GM18867 (cell line): ENCODE measurements around the gene HNRNPL.
"Not testable (repeated sequence)": the region's sequence is repeated elsewhere in the genome, so short reads cannot be mapped to it uniquely, and the experiment has no call there.

ENCODE experiments used
- ATAC-seq: cut with Tn5 transposase; IDR thresholded peaks from one replicate; pipeline ENCODE4 v1.9.1; 2021; ENCODE audit warnings: mild to moderate bottlenecking, moderate library complexity; ENCODE audit not compliant: unreplicated experiment

The HNRNPL gene

DNA sequence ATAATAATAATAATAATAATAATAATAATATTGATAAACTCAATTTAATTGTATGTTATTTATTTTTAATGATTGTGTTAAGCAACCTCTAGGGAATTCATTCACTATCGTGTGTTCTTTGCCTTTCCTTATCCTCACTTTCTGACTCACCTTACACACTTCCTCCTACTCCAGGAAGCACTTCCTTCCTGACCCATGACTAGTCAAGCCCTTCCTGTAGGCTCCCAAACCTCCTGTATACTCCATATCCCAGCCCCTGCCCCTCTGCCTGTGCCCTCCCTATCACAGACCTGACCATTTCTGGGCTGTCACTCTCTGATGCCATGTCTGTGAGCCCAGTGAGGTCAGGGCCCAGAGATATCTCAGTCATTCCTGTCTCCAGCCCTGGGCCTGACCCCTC lies 44.6 kb downstream of the HNRNPL start:
- no peak for ATAC-seq

DNA sequence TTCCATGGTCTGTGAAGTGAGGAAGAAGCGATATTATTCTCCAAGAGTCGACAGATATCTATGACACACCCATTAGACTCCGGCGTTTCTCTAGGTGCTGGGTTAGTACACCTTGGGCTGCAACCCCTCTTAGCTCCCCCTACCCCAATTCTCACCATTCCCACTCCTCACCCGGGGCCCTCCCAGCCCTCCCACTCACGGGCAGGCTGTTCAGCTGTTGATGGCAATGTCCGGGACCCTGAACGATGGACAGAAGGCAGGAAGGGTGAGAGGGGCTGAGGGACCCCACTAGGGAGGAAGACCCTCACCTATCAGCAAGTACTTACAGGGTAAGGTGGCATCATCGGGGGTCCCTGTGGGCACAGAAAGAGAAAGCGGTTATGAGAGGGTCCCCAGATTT lies 46.2 kb downstream of the HNRNPL start:
- ATAC-seq, result no peak

DNA sequence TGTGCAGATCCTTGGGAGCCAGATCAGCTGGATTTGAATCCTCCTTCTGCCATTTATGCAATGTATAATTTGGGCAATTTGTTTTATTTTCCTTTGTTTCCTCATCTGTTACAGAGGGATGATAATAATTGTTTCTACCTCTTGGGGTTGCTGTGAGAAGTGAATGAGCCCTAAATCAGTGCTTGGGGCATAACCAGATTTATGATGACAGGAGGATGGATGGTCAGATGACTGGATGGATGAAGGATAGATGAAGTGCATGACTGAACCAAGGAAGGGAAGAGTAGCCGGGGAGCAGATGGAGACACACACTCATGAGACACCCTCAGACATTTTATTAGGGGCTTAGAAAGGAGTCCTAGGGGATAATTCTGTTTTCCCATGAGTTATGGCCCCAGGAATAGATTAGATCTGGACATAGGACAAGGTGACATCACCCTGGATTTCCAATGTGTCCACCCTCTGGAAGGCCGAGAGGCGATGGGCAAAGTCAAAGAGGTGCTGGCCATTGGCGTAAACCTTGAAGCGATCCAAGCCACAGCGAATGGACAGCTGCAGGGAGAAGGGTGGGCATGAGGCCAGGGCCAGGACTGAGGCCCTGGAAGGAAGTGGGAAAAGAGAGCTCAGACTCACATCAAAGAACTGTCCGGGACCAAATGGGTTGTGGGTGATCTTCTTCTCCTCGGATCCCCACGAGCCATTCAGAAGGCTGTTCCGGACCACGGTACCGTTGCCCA lies 48.3 kb downstream of the HNRNPL start:
- ATAC-seq, result no peak

DNA sequence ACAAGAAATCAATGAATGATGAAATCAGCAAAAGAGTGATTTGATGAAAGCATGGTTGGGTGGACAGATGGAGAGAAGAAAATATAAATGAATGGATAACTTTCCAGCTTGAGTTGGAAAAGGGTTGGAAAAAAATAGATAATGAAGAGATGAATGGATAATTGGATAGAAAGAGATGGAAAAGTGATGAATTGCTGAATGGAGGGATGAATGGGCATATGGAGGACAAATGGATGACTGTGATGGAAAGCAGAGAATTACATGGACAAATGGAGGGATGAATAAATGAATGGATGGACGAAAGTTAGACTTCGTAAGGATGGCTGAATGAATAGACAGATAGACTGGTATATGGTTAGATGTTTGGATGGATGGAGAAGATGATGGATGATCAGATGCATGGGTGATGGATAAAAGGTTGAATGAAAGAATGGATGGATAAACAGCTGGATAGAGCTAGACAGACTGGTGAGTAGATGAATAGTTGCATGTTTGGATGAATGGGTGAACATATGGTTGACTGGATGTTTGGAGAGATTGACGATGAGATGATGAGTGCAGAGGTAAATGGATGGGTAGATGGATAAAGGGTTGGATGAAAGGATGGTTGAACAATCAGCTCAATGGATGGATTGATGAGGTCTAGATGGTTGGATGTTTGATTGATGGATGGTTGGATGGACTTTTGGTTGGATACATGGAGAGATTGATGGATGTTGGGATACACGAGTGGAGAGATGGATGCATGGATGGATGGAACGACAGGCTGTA lies 49.0 kb downstream of the HNRNPL start:
- no peak for ATAC-seq

DNA sequence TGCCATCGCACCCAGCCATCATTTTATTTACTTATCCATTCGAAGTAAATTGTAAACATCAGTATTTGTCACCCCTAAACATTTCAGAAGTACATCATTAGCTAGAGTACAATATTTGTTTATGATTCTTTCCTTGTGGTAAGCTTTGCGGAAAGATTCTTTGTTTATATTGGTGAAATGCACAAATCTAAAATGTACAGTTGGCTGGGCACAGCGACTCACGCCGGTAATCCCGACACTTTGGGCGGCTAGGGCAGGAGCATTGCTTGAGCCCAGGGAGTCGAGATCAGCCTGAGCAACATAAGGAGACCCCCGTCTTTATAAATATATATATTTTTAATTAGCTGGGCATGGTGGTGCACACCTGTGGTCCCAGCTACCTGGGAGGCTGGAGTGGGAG lies 50.7 kb downstream of the HNRNPL start:
- no peak for ATAC-seq

DNA sequence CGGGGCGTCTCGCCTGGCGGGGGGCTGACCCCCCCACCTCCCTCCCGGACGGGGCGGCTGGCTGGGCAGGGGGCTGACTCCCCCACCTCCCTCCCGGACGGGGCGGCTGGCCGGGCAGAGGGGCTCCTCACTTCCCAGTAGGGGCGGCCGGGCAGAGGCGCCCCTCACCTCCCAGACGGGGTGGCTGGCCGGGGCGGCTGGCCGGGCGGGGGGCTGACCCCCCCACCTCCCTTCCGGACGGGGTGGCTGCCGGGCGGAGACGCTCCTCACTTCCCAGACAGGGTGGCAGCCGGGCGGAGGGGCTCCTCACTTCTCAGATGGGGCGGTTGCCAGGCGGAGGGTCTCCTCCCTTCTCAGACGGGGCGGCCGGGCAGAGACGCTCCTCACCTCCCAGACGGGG lies 52.0 kb downstream of the HNRNPL start:
- not testable (repeated sequence) for ATAC-seq

DNA sequence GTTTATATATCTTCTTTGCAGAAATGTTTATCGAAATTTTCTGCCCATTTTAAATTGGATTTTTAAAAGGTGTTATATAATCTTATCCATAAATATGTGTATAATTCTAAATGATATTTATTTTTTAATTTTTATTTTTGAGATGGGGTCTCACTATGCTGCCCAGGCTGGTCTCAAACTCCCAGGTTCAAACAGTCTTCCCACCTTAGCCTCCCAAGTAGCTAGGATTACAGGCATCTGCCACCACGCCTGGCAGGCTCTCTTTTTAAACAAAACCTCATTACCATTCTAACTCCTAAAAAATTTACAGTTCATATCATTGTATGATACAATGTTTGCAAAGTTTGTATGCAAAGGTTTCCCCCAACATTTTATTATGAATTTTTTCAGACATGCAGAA lies 53.6 kb downstream of the HNRNPL start:
- no peak for ATAC-seq

DNA sequence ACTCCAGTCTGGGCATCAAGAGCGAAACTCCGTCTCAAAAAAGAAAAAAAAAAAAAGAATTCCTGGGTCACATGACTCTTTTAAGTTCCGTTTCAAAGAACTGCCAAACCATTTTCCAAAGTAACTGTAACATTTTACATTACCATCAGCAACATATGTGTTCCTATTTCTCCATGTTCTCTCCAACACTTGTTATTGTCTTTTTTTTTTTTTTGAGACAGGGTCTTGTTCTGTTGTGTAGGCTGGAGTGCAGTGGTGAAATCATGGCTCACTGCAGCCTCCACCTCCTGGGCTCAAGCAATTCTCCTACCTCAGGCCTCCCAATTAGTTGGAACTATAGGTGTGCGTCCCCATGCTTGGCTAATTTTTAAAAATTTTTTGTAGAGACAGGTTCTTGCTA lies 54.2 kb downstream of the HNRNPL start:
- ATAC-seq, result no peak

DNA sequence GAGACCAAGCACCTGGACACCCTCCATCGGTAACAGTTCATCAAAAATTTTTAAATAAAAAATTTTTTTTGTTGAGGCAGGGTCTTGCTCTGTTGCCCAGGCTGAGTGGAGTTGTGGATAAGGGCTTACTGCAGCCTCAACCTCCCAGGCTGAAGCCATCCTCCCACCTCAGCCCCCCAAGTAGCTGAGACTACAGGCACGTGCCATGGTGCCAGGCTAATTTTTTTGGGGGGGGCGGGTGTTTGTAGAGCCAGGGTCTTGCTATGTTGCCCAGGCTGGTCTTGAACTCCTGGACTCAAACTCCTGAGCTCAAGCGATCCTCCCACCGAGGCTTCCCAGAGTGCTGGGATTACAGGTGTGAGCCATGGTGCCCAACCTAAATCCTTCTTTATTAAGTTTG lies 56.1 kb downstream of the HNRNPL start:
- ATAC-seq, result no peak

DNA sequence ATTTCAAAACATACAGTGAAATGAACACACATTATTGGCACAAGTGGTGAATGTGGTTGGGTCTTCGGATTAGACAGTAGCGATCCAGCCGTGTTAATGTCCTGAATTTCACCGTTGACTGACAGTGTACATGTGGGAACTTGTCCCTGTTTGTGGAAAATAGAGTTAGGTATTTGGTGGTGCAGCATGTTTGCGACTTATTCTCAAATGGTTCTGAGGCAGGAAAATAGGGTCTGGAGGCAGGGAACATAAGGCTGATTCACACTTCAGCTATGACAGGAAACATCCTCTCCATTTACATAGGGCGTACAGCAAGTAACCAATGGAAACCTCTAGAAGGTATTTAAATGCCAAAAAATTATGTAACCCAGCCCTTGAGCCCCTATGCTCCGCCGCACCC lies 56.6 kb downstream of the HNRNPL start:
- ATAC-seq, result no peak

DNA sequence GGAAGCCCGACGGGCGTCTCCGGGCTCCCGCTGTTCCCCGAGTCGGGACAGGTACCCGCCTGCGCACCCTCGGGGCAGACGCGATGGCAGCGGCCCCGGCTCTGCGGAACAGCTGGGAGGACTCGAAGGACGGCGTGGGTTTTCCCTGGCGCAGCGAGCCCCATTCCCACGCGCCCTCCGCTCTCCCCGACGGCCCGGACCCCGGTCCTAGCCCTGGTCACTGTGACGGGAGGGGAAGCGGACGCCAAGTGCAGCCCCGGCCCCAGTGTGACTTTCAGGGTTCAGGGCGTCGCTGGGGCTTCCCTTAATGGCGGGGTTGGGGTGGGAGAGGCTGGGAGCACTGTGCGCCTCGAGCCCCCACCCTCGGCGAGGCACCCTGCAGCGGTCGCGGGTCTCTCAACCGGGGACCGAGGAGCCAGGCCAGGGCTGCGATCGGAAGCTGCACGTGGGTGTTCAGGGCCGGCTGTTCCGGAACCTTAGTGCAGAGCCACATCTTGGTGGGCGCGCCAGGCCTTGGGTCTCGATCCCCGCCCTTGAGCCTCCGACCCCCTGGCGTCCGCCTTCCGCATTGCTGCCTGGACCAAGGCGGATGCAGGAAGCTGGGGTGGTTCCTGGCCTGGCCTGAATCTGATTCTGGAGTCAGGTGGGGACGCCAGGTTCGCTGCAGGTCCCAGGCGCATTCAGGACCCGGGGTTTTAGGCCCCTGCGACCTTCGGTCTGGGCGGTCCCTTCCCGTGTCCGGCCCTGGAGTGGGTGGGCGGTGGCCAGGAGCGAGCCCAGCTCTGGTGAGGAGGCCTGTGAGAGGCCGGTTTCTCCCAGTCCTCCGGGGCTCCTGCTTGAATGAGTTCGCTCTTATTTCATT lies 57.3 kb downstream of the HNRNPL start:
- ATAC-seq, result no peak

DNA sequence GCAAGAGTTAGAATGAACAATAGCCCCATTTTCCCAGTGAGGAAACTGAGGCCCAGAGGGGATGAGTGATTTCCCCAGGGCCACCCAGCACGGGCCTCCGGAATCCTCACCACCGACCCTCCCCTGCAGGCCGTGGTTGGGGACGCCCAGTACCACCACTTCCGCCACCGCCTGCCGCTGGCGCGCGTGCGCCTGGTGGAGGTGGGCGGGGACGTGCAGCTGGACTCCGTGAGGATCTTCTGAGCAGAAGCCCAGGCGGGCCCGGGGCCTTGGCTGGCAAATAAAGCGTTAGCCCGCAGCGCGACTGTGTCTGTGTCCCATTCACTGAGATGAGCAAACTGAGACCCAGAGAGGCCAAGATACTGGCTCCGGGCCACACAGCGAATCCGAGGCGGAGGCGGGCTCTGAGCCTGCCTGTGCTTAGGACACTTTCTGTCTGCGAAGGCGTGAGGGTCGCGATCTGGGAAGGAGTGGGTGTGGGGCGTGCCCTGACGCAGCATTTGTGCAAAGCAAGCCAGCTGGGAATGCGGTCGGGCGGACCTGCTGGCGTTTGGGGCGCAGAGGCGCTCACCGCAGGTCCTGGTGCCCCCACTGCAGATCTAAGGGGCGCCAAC lies 58.2 kb downstream of the HNRNPL start:
- ATAC-seq, result not testable (repeated sequence)

DNA sequence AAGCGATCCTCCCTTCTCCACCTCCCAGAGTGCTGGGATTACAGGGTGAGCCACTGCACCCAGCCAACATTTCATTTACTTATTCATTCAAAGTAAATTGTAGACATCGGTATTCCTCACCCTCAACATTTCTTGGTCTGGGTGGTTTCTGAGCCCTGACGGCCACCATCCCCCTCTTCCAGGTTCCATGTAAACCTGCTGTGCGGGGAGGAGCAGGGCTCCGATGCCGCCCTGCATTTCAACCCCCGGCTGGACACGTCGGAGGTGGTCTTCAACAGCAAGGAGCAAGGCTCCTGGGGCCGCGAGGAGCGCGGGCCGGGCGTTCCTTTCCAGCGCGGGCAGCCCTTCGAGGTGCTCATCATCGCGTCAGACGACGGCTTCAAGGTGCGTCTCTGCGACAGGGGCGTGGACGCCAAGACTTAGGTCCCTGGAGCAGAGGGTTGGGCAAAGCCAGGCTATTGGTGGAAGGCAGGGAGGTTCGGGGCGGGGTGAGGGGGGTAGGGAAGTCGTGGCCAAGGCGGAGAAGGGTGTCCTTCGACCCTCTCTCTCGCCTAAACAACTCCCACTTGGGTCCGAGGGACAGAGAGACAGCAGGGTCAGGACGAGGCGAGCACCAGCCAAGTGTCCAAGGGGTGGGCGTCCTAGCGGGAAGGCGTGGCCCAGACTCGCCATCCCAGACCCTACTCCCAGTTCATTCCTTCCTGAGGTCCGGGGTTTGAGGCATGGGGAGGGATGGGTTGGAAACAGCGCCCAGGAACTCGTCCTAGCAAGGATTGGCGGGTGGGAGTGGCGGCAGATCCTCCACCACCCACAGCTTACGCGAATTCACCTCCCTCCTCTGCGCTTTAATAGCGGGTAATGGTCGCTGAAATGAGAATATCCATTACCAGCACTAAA lies 59.0 kb downstream of the HNRNPL start:
- not testable (repeated sequence) for ATAC-seq

DNA sequence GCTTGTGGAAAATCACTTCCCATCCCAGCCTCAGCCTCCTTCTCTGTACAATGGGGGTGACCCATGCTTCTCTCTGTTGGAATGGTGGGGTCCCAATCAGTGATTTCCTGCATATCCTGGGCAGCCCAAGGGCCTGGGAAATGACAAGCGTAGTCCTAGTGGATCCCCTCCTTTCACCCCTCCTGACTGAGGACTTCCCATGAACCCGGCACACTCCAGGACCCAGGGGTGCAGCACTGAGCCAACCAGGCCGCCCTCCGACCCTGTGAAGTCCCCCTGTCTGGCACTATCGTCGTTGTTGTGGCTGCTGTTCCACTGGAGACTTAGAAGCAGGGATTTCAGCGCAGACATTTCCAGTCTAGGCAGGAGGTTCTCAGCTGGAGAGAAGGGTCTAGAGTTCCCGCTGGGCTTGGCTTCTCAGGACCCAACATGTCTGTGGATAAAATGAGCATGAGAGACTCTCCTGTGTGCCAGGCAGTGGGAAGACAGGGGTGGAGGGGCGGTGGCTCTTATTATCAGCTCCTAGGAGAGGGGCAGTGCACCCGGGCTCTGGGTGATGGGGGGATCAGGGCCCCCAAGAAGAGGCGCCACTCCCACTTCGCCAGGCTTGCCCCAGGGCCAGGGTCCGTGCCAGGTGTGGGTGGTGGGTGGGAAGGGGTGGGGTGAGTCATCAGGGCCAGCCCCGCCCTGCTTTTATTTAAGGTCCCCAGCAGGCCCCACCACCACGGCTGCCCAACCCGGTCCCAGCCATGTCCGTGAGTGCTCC lies 61.1 kb downstream of the HNRNPL start, which contains the start of gene LGALS7B:
Gene LGALS7B (plus strand): TSS at position 723 of the 766 bp plus-strand sequence. CDS start 27 bp downstream, at position 750.
- no peak for ATAC-seq

DNA sequence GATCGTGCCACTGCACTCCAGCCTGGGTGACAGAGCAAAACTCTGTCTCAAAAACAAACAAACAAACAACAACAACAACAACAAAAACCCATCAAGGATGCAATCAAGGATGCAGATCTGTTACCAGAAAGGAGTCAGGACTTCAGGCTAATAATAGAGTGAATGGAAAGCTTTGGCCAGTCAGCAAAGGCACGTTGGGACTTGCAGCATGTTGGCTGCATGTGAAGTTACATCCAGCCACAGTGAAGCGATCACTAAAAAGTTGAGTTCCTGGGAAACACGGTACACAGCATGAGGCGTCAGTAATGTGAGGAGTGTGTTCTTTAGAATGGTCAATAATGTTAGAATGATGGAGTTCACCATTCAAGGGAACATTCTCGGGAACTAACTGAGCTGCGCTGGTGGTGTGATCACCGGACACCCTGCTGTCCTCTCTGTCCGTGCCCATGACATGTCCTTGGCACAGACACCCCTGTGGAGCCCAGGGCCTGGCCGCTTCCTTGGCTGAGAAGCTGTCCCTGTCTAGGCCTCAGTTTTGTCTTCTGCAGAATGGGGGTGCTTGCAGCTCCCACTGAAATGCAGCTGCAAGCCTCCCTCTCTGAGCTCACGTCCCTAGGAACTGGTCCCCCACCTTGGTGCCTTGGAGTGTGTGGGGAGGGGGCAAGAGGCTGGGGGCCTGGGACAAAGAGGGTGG lies 63.1 kb downstream of the HNRNPL start:
- ATAC-seq, result no peak
